HEK293 (cell line): ENCODE data around the gene DCDC2.

Experiments
- EGR2 ChIP-seq: fragments of 450-650 bp; formaldehyde crosslinking; IDR thresholded peaks from 2 replicates; pipeline ENCODE4 v1.5.1; 2016; ENCODE audit warnings: low read depth, missing biosample characterization, missing genetic modification characterization
- KLF17 ChIP-seq: fragments of 450-650 bp; formaldehyde crosslinking; IDR thresholded peaks from 2 replicates; pipeline ENCODE4 v1.5.1; 2016; ENCODE audit warnings: missing biosample characterization, missing genetic modification characterization
- MYNN ChIP-seq: fragments of 450-650 bp; formaldehyde crosslinking; IDR thresholded peaks from 2 replicates; pipeline ENCODE4 v1.5.1; 2016; ENCODE audit warnings: missing biosample characterization, missing genetic modification characterization, borderline replicate concordance
- MZF1 ChIP-seq: fragments of 450-650 bp; formaldehyde crosslinking; IDR thresholded peaks from 2 replicates; pipeline ENCODE4 v1.5.1; 2017; ENCODE audit warnings: missing biosample characterization, missing genetic modification characterization, borderline replicate concordance
- PBX3 ChIP-seq: sonication (generic); formaldehyde crosslinking; IDR thresholded peaks from 2 replicates; pipeline ENCODE4 v1.8.1; 2022; ENCODE audit warnings: mild to moderate bottlenecking, moderate library complexity, missing genetic modification reagents
- PRDM1 ChIP-seq: fragments of 450-650 bp; formaldehyde crosslinking; IDR thresholded peaks from 2 replicates; pipeline ENCODE4; 2016; ENCODE audit warnings: missing biosample characterization, missing genetic modification characterization
- RBAK ChIP-seq: fragments of 450-650 bp; formaldehyde crosslinking; IDR thresholded peaks from 2 replicates; pipeline ENCODE4 v1.5.1; 2016; ENCODE audit warnings: missing biosample characterization, missing genetic modification characterization
- SP2 ChIP-seq: fragments of 450-650 bp; formaldehyde crosslinking; IDR thresholded peaks from 2 replicates; pipeline ENCODE4 v1.5.1; 2016; ENCODE audit warnings: missing biosample characterization, missing genetic modification characterization
- TSHZ1 ChIP-seq: fragments of 450-650 bp; formaldehyde crosslinking; IDR thresholded peaks from 2 replicates; pipeline ENCODE4 v1.5.1; 2016; ENCODE audit warnings: missing biosample characterization, missing genetic modification characterization, borderline replicate concordance
- ZFP37 ChIP-seq: fragments of 450-650 bp; formaldehyde crosslinking; IDR thresholded peaks from 2 replicates; pipeline ENCODE4 v1.5.1; 2016; ENCODE audit warnings: missing biosample characterization, missing genetic modification characterization
- ZFP41 ChIP-seq: fragments of 450-650 bp; formaldehyde crosslinking; IDR thresholded peaks from 2 replicates; pipeline ENCODE4 v1.5.1; 2016; ENCODE audit warnings: missing biosample characterization, missing genetic modification characterization, borderline replicate concordance
- ZIC2 ChIP-seq: fragments of 450-650 bp; formaldehyde crosslinking; IDR thresholded peaks from 2 replicates; pipeline ENCODE4 v1.5.1; 2016; ENCODE audit warnings: missing biosample characterization, missing genetic modification characterization
- ZNF10 ChIP-seq: fragments of 450-650 bp; formaldehyde crosslinking; IDR thresholded peaks from 2 replicates; pipeline ENCODE4 v1.5.1; 2017; ENCODE audit warnings: missing biosample characterization, missing genetic modification characterization
- ZNF133 ChIP-seq: fragments of 450-650 bp; formaldehyde crosslinking; IDR thresholded peaks from 2 replicates; pipeline ENCODE4 v1.5.1; 2016; ENCODE audit warnings: missing biosample characterization, missing genetic modification characterization
- ZNF140 ChIP-seq: fragments of 450-650 bp; formaldehyde crosslinking; IDR thresholded peaks from 2 replicates; pipeline ENCODE4 v1.5.1; 2016; ENCODE audit warnings: missing biosample characterization, missing genetic modification characterization
- ZNF184 ChIP-seq: fragments of 450-650 bp; IDR thresholded peaks from 2 replicates; pipeline ENCODE4 v1.5.1; 2018; ENCODE audit warnings: missing biosample characterization, mild to moderate bottlenecking, missing genetic modification characterization
- ZNF2 ChIP-seq: fragments of 450-650 bp; formaldehyde crosslinking; IDR thresholded peaks from 2 replicates; pipeline ENCODE4 v1.5.1; 2016; ENCODE audit warnings: missing biosample characterization, missing genetic modification characterization
- ZNF214 ChIP-seq: fragments of 450-650 bp; formaldehyde crosslinking; IDR thresholded peaks from 2 replicates; pipeline ENCODE4 v1.5.1; 2017; ENCODE audit warnings: missing biosample characterization, mild to moderate bottlenecking, missing genetic modification characterization, borderline replicate concordance
- ZNF324 ChIP-seq: fragments of 450-650 bp; formaldehyde crosslinking; IDR thresholded peaks from 2 replicates; pipeline ENCODE4 v1.5.1; 2016; ENCODE audit warnings: missing biosample characterization, missing genetic modification characterization
- ZNF433 ChIP-seq: fragments of 450-650 bp; formaldehyde crosslinking; IDR thresholded peaks from 2 replicates; pipeline ENCODE4 v1.5.1; 2016; ENCODE audit warnings: missing biosample characterization, missing genetic modification characterization, low read depth
- ZNF510 ChIP-seq: fragments of 450-650 bp; formaldehyde crosslinking; IDR thresholded peaks from 2 replicates; pipeline ENCODE4 v1.5.1; 2018; ENCODE audit warnings: mild to moderate bottlenecking, missing genetic modification characterization, missing biosample characterization; ENCODE audit not compliant: insufficient replicate concordance
- ZNF548 ChIP-seq: fragments of 450-650 bp; formaldehyde crosslinking; IDR thresholded peaks from 2 replicates; pipeline ENCODE4 v1.5.1; 2016; ENCODE audit warnings: missing biosample characterization, missing genetic modification characterization
- ZNF571 ChIP-seq: fragments of 450-650 bp; formaldehyde crosslinking; IDR thresholded peaks from 2 replicates; pipeline ENCODE4 v1.5.0; 2017; ENCODE audit warnings: missing biosample characterization, missing genetic modification characterization
- ZNF600 ChIP-seq: fragments of 450-650 bp; formaldehyde crosslinking; IDR thresholded peaks from 2 replicates; pipeline ENCODE4 v1.5.1; 2016; ENCODE audit warnings: missing biosample characterization, missing genetic modification characterization
- ZNF610 ChIP-seq: fragments of 450-650 bp; formaldehyde crosslinking; IDR thresholded peaks from 2 replicates; pipeline ENCODE4 v1.5.1; 2016; ENCODE audit warnings: missing biosample characterization, missing genetic modification characterization, borderline replicate concordance
- ZNF623 ChIP-seq: fragments of 450-650 bp; formaldehyde crosslinking; IDR thresholded peaks from 2 replicates; pipeline ENCODE4 v1.5.1; 2016; ENCODE audit warnings: missing biosample characterization, missing genetic modification characterization
- ZNF629 ChIP-seq: fragments of 450-650 bp; formaldehyde crosslinking; IDR thresholded peaks from 2 replicates; pipeline ENCODE4 v1.5.1; 2017; ENCODE audit warnings: missing biosample characterization, missing genetic modification characterization
- ZNF639 ChIP-seq: fragments of 450-650 bp; formaldehyde crosslinking; IDR thresholded peaks from 2 replicates; pipeline ENCODE4 v1.5.1; 2016; ENCODE audit warnings: missing biosample characterization, missing genetic modification characterization
- ZNF777 ChIP-seq: fragments of 450-650 bp; formaldehyde crosslinking; IDR thresholded peaks from 2 replicates; pipeline ENCODE4 v1.5.1; 2017; ENCODE audit warnings: missing biosample characterization, missing genetic modification characterization, borderline replicate concordance
- TF ChIP-seq, protein P1 (sequence below): fragments of 450-650 bp; formaldehyde crosslinking; IDR thresholded peaks from 2 replicates; pipeline ENCODE4 v1.5.1; 2017; ENCODE audit warnings: missing biosample characterization, missing genetic modification characterization

The DCDC2 gene

DNA sequence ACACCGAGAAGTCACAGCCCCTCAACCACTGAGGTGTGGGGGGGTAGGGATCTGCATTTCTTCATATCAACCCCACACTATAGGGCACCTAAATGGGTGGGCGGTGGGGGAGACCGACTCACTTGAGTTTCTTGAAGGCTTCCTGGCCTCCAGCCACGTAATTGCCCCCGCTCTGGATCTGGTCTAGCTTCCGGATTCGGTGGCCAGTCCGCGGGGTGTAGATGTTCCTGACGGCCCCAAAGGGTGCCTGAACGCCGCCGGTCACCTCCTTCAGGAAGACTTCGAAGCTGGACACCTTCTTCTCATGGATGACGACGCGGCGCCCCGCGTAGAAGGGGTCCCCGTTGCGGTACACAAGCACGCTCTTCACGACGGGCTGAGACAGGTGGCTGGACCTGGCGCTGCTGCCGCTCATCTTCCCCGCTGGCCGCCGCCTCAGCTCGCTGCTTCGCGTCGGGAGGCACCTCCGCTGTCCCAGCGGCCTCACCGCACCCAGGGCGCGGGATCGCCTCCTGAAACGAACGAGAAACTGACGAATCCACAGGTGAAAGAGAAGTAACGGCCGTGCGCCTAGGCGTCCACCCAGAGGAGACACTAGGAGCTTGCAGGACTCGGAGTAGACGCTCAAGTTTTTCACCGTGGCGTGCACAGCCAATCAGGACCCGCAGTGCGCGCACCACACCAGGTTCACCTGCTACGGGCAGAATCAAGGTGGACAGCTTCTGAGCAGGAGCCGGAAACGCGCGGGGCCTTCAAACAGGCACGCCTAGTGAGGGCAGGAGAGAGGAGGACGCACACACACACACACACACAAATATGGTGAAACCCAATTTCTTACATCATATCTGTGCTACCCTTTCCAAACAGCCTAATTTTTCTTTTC lies at the start of gene DCDC2 (continued):
- TF ChIP-seq ZNF639 (tag by site-specific recombination), result peak; percentile 66; the same call in 1 of the 2 replicates
- peak; percentile 82 for TF ChIP-seq ZNF629
- peak; percentile 73 for TF ChIP-seq SP2
- peak; percentile 97 for TF ChIP-seq ZNF10 (tag by site-specific recombination)
- no peak; the same call in none of the 2 replicates for TF ChIP-seq ZNF777 (tag by site-specific recombination)
- TF ChIP-seq ZNF548 (tag by site-specific recombination), result no peak; the same call in 1 of the 2 replicates
- no peak for TF ChIP-seq ZFP41 (tag by site-specific recombination)
- TF ChIP-seq EGR2, result peak; percentile 54
- peak; percentile 96 for TF ChIP-seq PRDM1 (tag by site-specific recombination)
- TF ChIP-seq PBX3 (CRISPR knock-in tag), result 0 out of 2 replicates have a peak, but pooled peaks have one; percentile 65
- TF ChIP-seq, protein P1, sequence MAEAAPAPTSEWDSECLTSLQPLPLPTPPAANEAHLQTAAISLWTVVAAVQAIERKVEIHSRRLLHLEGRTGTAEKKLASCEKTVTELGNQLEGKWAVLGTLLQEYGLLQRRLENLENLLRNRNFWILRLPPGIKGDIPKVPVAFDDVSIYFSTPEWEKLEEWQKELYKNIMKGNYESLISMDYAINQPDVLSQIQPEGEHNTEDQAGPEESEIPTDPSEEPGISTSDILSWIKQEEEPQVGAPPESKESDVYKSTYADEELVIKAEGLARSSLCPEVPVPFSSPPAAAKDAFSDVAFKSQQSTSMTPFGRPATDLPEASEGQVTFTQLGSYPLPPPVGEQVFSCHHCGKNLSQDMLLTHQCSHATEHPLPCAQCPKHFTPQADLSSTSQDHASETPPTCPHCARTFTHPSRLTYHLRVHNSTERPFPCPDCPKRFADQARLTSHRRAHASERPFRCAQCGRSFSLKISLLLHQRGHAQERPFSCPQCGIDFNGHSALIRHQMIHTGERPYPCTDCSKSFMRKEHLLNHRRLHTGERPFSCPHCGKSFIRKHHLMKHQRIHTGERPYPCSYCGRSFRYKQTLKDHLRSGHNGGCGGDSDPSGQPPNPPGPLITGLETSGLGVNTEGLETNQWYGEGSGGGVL (tag by site-specific recombination), result peak; percentile 80
- TF ChIP-seq ZNF140 (tag by site-specific recombination), result no peak
- TF ChIP-seq MYNN, result no peak
- TF ChIP-seq KLF17, result peak; percentile 36; the same call in 1 of the 2 replicates
- TF ChIP-seq ZNF184, result no peak
- no peak; the same call in 1 of the 2 replicates for TF ChIP-seq MZF1
- TF ChIP-seq RBAK (tag by site-specific recombination), result no peak
- peak; percentile 79 for TF ChIP-seq ZFP37 (tag by site-specific recombination)
- no peak for TF ChIP-seq ZNF510 (tag by site-specific recombination)
- TF ChIP-seq ZNF214 (tag by site-specific recombination), result no peak
- TF ChIP-seq TSHZ1 (tag by site-specific recombination), result peak; percentile 12; the same call in 1 of the 2 replicates
- TF ChIP-seq ZNF571 (tag by site-specific recombination), result no peak
- TF ChIP-seq ZNF433 (tag by site-specific recombination), result no peak
- peak; percentile 76 for TF ChIP-seq ZIC2
- TF ChIP-seq ZNF623, result no peak; the same call in 1 of the 2 replicates
- no peak for TF ChIP-seq ZNF324 (tag by site-specific recombination)
- TF ChIP-seq ZNF600 (tag by site-specific recombination), result peak; percentile 96
- TF ChIP-seq ZNF610, result peak; percentile 17; the same call in 1 of the 2 replicates
- TF ChIP-seq ZNF2, result peak; percentile 80
- TF ChIP-seq ZNF133, result no peak
